GM12872 (cell line): ENCODE results near the gene OBSCN.

Experiments
- TF ChIP-seq, protein P1 (sequence below): IDR thresholded peaks from 3 replicates; pipeline ENCODE4 v1.5.1; 2011; ENCODE audit warnings: low read depth, mild to moderate bottlenecking, low read length, moderate library complexity; ENCODE audit not compliant: insufficient read depth

The OBSCN gene, protein sequence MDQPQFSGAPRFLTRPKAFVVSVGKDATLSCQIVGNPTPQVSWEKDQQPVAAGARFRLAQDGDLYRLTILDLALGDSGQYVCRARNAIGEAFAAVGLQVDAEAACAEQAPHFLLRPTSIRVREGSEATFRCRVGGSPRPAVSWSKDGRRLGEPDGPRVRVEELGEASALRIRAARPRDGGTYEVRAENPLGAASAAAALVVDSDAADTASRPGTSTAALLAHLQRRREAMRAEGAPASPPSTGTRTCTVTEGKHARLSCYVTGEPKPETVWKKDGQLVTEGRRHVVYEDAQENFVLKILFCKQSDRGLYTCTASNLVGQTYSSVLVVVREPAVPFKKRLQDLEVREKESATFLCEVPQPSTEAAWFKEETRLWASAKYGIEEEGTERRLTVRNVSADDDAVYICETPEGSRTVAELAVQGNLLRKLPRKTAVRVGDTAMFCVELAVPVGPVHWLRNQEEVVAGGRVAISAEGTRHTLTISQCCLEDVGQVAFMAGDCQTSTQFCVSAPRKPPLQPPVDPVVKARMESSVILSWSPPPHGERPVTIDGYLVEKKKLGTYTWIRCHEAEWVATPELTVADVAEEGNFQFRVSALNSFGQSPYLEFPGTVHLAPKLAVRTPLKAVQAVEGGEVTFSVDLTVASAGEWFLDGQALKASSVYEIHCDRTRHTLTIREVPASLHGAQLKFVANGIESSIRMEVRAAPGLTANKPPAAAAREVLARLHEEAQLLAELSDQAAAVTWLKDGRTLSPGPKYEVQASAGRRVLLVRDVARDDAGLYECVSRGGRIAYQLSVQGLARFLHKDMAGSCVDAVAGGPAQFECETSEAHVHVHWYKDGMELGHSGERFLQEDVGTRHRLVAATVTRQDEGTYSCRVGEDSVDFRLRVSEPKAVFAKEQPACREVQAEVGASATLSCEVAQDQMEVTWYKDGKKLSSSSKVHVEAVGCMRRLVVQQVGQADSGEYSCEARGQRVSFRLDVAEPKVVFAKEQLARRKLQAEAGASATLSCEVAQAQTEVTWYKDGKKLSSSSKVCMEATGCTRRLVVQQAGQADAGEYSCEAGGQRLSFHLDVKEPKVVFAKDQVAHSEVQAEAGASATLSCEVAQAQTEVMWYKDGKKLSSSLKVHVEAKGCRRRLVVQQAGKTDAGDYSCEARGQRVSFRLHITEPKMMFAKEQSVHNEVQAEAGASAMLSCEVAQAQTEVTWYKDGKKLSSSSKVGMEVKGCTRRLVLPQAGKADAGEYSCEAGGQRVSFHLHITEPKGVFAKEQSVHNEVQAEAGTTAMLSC (N-terminal part only)

GRCh38 chr1:228207851-228208821, at the start of gene OBSCN:
TSS of gene OBSCN (plus strand) at chr1:228208044. CDS start at chr1:228211784, 3,740 bp downstream.
- TF ChIP-seq, protein P1, sequence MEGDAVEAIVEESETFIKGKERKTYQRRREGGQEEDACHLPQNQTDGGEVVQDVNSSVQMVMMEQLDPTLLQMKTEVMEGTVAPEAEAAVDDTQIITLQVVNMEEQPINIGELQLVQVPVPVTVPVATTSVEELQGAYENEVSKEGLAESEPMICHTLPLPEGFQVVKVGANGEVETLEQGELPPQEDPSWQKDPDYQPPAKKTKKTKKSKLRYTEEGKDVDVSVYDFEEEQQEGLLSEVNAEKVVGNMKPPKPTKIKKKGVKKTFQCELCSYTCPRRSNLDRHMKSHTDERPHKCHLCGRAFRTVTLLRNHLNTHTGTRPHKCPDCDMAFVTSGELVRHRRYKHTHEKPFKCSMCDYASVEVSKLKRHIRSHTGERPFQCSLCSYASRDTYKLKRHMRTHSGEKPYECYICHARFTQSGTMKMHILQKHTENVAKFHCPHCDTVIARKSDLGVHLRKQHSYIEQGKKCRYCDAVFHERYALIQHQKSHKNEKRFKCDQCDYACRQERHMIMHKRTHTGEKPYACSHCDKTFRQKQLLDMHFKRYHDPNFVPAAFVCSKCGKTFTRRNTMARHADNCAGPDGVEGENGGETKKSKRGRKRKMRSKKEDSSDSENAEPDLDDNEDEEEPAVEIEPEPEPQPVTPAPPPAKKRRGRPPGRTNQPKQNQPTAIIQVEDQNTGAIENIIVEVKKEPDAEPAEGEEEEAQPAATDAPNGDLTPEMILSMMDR: no peak

- TF ChIP-seq, protein P1: no peak
These were observed 49.5 kb upstream of the OBSCN start for GRCh38 chr1:228158151-228159007.

DNA sequence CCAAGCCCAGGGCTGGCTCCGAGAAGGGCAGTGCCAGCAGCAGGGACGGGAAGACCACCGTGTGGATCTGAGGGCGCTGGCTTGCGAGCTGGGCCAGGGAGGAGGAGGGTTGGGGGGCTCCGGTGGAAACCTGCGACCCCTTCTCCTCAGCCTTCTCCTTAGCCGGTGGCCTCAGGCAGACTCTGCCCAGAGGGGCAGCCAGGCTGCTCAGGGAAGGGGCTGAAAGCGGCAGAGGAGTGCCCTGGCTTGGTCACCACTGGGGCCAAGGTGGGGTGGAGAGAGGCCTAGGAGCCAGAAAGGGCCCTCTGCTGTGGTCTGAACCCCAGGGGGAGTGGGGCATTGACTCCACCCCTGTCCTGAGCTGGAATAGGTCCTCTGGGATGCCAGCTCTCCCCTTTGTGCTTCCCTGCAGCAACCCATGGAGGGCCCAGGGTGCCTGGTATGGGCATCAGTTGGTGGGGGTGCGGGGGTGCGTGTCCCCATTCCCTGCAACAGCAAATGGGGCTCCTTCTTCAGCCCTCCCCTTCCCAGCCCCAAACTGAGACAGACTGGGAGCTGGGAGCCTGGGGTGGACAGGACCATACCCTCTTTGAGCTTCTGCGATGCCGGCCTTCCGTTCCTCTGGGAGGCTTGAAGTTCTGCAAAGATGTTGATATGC, 48.7 kb upstream of the OBSCN start:
- TF ChIP-seq, protein P1: no peak

GRCh38 chr1:228160201-228160761, 47.6 kb upstream of the OBSCN start:
- TF ChIP-seq, protein P1: no peak

DNA sequence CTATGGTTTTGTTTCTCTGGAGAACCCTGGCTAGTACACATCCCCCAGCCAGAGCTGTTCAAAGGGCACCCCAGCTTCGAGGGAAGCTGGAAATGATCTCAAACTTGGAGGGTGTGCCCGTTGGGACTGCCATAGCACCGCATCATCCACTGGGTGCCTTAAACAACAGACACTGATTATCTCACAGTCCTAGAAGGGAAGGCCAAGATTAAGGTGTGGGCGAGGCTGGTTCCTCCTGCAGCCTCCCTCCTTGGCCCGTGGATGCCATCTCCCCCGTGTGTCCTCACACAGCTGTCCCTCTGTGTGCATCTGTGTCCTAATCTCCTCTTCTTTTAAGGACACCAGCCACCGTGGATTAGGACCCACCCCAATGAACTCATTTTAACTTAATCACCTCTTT, 46.5 kb upstream of the OBSCN start:
- TF ChIP-seq, protein P1: no peak
